H9 (cell line): ENCODE data around the gene SETD4. TPM values are rescaled to one million over a fixed set of nuclear protein-coding genes. Genes with fewer than 3 reads are reported as not detected.

Experiments
- DNase-seq: peaks from one replicate; pipeline ENCODE4 v3.0.0-alpha.2; 2017
- H2AFZ ChIP-seq: one replicate; pipeline ENCODE4 v1.6.1; 2013; ENCODE audit warnings: mild to moderate bottlenecking, low read length, control low read depth, moderate library complexity
- H2AK5ac ChIP-seq: 2 replicates; pipeline ENCODE4 v1.6.1; 2013; ENCODE audit warnings: low read length, control low read depth, mixed read lengths; ENCODE audit not compliant: insufficient read length
- H2BK120ac ChIP-seq: one replicate; pipeline ENCODE4 v1.6.1; 2013; ENCODE audit warnings: low read depth, mild to moderate bottlenecking, low read length, control low read depth, inconsistent platforms; ENCODE audit not compliant: poor library complexity, severe bottlenecking
- H2BK12ac ChIP-seq: 2 replicates; pipeline ENCODE4 v1.6.1; 2013; ENCODE audit warnings: low read length, control low read depth, mixed read lengths, low read depth; ENCODE audit not compliant: insufficient read length
- H2BK15ac ChIP-seq: 2 replicates; pipeline ENCODE4 v1.6.1; 2013; ENCODE audit warnings: low read depth, low read length, control low read depth
- H2BK20ac ChIP-seq: one replicate; pipeline ENCODE4 v1.6.1; 2013; ENCODE audit warnings: low read depth, mild to moderate bottlenecking, low read length, control low read depth, inconsistent platforms; ENCODE audit not compliant: poor library complexity, severe bottlenecking
- H2BK5ac ChIP-seq: 2 replicates; pipeline ENCODE4 v1.6.1; 2013; ENCODE audit warnings: low read length, control low read depth, mixed read lengths; ENCODE audit not compliant: insufficient read length
- H3K14ac ChIP-seq: 2 replicates; pipeline ENCODE4 v1.6.1; 2013; ENCODE audit warnings: low read length, control low read depth; ENCODE audit not compliant: insufficient read depth
- H3K18ac ChIP-seq: 2 replicates; pipeline ENCODE4 v1.6.1; 2013; ENCODE audit warnings: low read depth, mild to moderate bottlenecking, mixed read lengths, low read length, control low read depth; ENCODE audit not compliant: insufficient read length
- H3K23ac ChIP-seq: 2 replicates; pipeline ENCODE4 v1.6.1; 2013; ENCODE audit warnings: low read length, control low read depth, mixed read lengths, low read depth; ENCODE audit not compliant: insufficient read length
- H3K23me2 ChIP-seq: 2 replicates; pipeline ENCODE4 v1.6.1; 2013; ENCODE audit warnings: low read depth, mild to moderate bottlenecking, mixed read lengths, low read length, control low read depth; ENCODE audit not compliant: insufficient read length, poor library complexity, severe bottlenecking
- H3K27ac ChIP-seq: 2 replicates; pipeline ENCODE4 v1.5.1; 2013; ENCODE audit warnings: low read length, control low read depth, mixed read lengths, low read depth; ENCODE audit not compliant: insufficient read length
- H3K27me3 ChIP-seq: 2 replicates; pipeline ENCODE4 v1.6.1; 2013; ENCODE audit warnings: low read length, control low read depth, inconsistent platforms; ENCODE audit not compliant: insufficient read depth
- H3K4ac ChIP-seq: 2 replicates; pipeline ENCODE4 v1.6.1; 2013; ENCODE audit warnings: low read depth, mild to moderate bottlenecking, control low read depth, inconsistent platforms, low read length, moderate library complexity
- H3K4me1 ChIP-seq: 2 replicates; pipeline ENCODE4 v1.6.1; 2013; ENCODE audit warnings: low read length, control low read depth, inconsistent platforms; ENCODE audit not compliant: insufficient read depth
- H3K4me2 ChIP-seq: 2 replicates; pipeline ENCODE4 v1.6.1; 2013; ENCODE audit warnings: low read length, control low read depth, mixed read lengths; ENCODE audit not compliant: insufficient read length, insufficient read depth
- H3K56ac ChIP-seq: 2 replicates; pipeline ENCODE4 v1.6.1; 2013; ENCODE audit warnings: low read depth, mild to moderate bottlenecking, mixed read lengths, low read length, control low read depth; ENCODE audit not compliant: insufficient read length
- H3K79me1 ChIP-seq: 2 replicates; pipeline ENCODE4 v1.6.1; 2013; ENCODE audit warnings: low read depth, mild to moderate bottlenecking, moderate library complexity, low read length, control low read depth, inconsistent platforms; ENCODE audit not compliant: insufficient read depth, poor library complexity, severe bottlenecking
- H3K79me2 ChIP-seq: 2 replicates; pipeline ENCODE4 v1.6.1; 2013; ENCODE audit warnings: low read length, control low read depth, inconsistent platforms; ENCODE audit not compliant: insufficient read depth
- H3K9ac ChIP-seq: 2 replicates; pipeline ENCODE4 v1.6.1; 2013; ENCODE audit warnings: low read length, control low read depth, mixed read lengths; ENCODE audit not compliant: insufficient read length; ENCODE audit errors: extremely low read depth
- H3K9me3 ChIP-seq: one replicate; pipeline ENCODE4 v1.6.1; 2013; ENCODE audit warnings: low read depth, low read length, inconsistent platforms; ENCODE audit not compliant: control insufficient read depth
- H3T11ph ChIP-seq: one replicate; pipeline ENCODE4 v1.6.1; 2013; ENCODE audit warnings: mild to moderate bottlenecking, low read length, control low read depth, inconsistent platforms
- H4K20me1 ChIP-seq: one replicate; pipeline ENCODE4 v1.6.1; 2013; ENCODE audit not compliant: control insufficient read depth, insufficient read length, insufficient read depth
- H4K5ac ChIP-seq: 2 replicates; pipeline ENCODE4 v1.6.1; 2013; ENCODE audit warnings: low read depth, mild to moderate bottlenecking, mixed read lengths, low read length, control low read depth; ENCODE audit not compliant: insufficient read length
- H4K8ac ChIP-seq: replicated peaks from 2 replicates; pipeline ENCODE4 v1.6.1; 2013; ENCODE audit warnings: low read length, control low read depth, mixed read lengths, low read depth; ENCODE audit not compliant: insufficient read length
- H4K91ac ChIP-seq: 2 replicates; pipeline ENCODE4 v1.6.1; 2013; ENCODE audit warnings: low read depth, mild to moderate bottlenecking, moderate library complexity, mixed read lengths, low read length, control low read depth; ENCODE audit not compliant: insufficient read length
- H3K27ac Mint-ChIP-seq, 3 experiments: 2 replicates in 2 of 3; 3 replicates in 1 of 3; pipeline ENCODE4 v1.8.0; 2020 to 2021; ENCODE audit warnings: mixed read lengths in 3 of 3, mild to moderate bottlenecking in 1 of 3, moderate library complexity in 1 of 3
- H3K27me3 Mint-ChIP-seq: 2 replicates; pipeline ENCODE4 v1.8.0; 2021; ENCODE audit warnings: low read depth, mild to moderate bottlenecking, moderate library complexity, mixed read lengths
- H3K36me3 Mint-ChIP-seq, 3 experiments: 2 replicates in 2 of 3; 3 replicates in 1 of 3; pipeline ENCODE4 v1.8.0; 2020 to 2021; ENCODE audit warnings: low read depth in 3 of 3, mixed read lengths in 3 of 3; ENCODE audit not compliant: insufficient read depth in 1 of 3
- H3K4me1 Mint-ChIP-seq, 2 experiments: 2 replicates each; pipeline ENCODE4 v1.8.0; 2020; ENCODE audit warnings: mixed read lengths in 2 of 2
- H3K4me3 Mint-ChIP-seq, 2 experiments: 2 replicates in 1 of 2; 3 replicates in 1 of 2; pipeline ENCODE4 v1.8.0; 2020 to 2021; ENCODE audit warnings: mild to moderate bottlenecking in 2 of 2, mixed read lengths in 2 of 2, moderate library complexity in 1 of 2
- H3K9me3 Mint-ChIP-seq, 2 experiments: 2 replicates in 1 of 2; 3 replicates in 1 of 2; pipeline ENCODE4 v1.8.0; 2020; ENCODE audit warnings: mild to moderate bottlenecking in 2 of 2, mixed read lengths in 2 of 2, moderate library complexity in 1 of 2
- WGBS: extraction: QIAGEN DNeasy Blood & Tissue Kit; methylation state at CpG from one replicate; pipeline ENCODE4 v1.1.7; 2013; ENCODE audit warnings: missing lambda C conversion rate, low lambda C conversion rate, mixed read lengths; ENCODE audit not compliant: insufficient read length; ENCODE audit errors: extremely low coverage; 5-methylcytosine and 5-hydroxymethylcytosine counted together
- total RNA-seq: library from RNA; stranded (reverse); gene quantifications from 2 replicates; pipeline ENCODE4 v1.2.1, GENCODE V29; 2021
- TF ChIP-seq, protein P1 (sequence below): fragments of 200-600 bp; sonication (generic); conservative IDR thresholded peaks from 3 replicates; pipeline ENCODE4 v1.8.0; 2021; ENCODE audit warnings: antibody characterized with exemption, mild to moderate bottlenecking

The SETD4 gene
- total RNA-seq, 1 experiment from 2014 or later: 52.5 TPM

DNA sequence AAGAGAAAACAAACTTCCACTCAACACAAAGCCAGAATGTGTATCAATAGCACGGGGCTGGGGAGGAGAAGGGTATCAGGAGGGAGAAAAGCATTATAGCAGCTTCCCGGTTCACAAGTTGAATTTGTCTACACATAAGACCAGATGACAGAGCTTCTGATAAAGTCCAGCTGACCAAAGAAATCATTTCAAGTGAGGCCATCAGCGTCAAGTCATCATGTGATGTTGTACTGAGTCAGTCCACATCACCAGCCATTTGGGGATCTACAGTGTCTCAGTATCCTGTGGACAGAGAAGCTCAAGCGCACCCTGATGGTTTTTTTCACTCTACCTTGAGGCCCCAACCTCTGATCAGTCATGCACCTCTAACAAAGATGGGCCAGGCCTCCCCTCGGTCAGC lies 33.0 kb downstream of the SETD4 start:
- Histone ChIP-seq H3K56ac (no peak overlapping the region), H3K4ac (no peak overlapping the region), H2BK12ac (no peak overlapping the region), H4K8ac (no peak overlapping the region), H2BK5ac (no peak overlapping the region), H3K79me2 (no peaks in the 10 kb centered on the region), H3K9me3 (no peaks in the 10 kb centered on the region), H3K23me2 (no peaks in the 10 kb centered on the region), H4K20me1 (no peaks in the 10 kb centered on the region), H4K91ac (no peak overlapping the region), H3K27me3 (no peaks in the 10 kb centered on the region; the same call in 1 of the 2 replicates), H3T11ph (no peak overlapping the region), H2AFZ (no peak overlapping the region), H2BK15ac (no peak overlapping the region), H3K18ac (no peak overlapping the region), H3K9ac (no peak overlapping the region), H2BK120ac (no peak overlapping the region), H2BK20ac (no peak overlapping the region), H3K4me1 (no peaks in the 10 kb centered on the region), H3K27ac (no peak overlapping the region), H3K14ac (no peak overlapping the region), H2AK5ac (no peak overlapping the region), H3K23ac (no peak overlapping the region), H3K79me1 (no peaks in the 10 kb centered on the region), H3K4me2 (no peak overlapping the region), H4K5ac (no peak overlapping the region)
- DNase-seq: no peak
- TF ChIP-seq, protein P1, sequence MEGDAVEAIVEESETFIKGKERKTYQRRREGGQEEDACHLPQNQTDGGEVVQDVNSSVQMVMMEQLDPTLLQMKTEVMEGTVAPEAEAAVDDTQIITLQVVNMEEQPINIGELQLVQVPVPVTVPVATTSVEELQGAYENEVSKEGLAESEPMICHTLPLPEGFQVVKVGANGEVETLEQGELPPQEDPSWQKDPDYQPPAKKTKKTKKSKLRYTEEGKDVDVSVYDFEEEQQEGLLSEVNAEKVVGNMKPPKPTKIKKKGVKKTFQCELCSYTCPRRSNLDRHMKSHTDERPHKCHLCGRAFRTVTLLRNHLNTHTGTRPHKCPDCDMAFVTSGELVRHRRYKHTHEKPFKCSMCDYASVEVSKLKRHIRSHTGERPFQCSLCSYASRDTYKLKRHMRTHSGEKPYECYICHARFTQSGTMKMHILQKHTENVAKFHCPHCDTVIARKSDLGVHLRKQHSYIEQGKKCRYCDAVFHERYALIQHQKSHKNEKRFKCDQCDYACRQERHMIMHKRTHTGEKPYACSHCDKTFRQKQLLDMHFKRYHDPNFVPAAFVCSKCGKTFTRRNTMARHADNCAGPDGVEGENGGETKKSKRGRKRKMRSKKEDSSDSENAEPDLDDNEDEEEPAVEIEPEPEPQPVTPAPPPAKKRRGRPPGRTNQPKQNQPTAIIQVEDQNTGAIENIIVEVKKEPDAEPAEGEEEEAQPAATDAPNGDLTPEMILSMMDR: no peak
- Mint-ChIP-seq H3K27me3 (no peaks in the 10 kb centered on the region; the same call in 1 of the 2 replicates), H3K9me3 (no peaks in the 10 kb centered on the region), H3K36me3 (peaks cover 0 to 8% (median 4%) of the 10 kb centered on the region in 3 experiments; a peak in 4 of 7 replicates), H3K4me3 (no peak overlapping the region), H3K27ac (no peak overlapping the region), H3K4me1 (peaks cover 7 to 20% of the 10 kb centered on the region in 2 experiments)
- WGBS: no CpG with 5 or more reads among the region's 5 CpGs
